Astrocyte (in vitro differentiated cells and primary cell): Measurements from ENCODE around the gene HMGCS2. TPM values are rescaled to one million over a fixed set of nuclear protein-coding genes. Genes with fewer than 3 reads are reported as not detected.

ENCODE experiments used
- DNase-seq: peaks from one replicate; pipeline ENCODE4 v3.0.0-alpha.2; 2010; ENCODE audit warnings: low read depth
- FAIRE-seq: peaks from 2 replicates; lab custom pipeline; 2011; peaks lifted over from hg19 to GRCh38; lab: Jason Lieb, UNC
- H2AFZ ChIP-seq: 2 replicates; pipeline ENCODE4 v1.6.0; 2012; ENCODE audit warnings: low read depth, low read length, inconsistent platforms
- H3K27ac ChIP-seq: 2 replicates; pipeline ENCODE4 v1.5.1; 2011; ENCODE audit warnings: low read depth, low read length, inconsistent platforms
- H3K27me3 ChIP-seq: 2 replicates; pipeline ENCODE4 v1.6.0; 2011; ENCODE audit warnings: low read length, inconsistent platforms; ENCODE audit not compliant: insufficient read depth
- H3K36me3 ChIP-seq: 2 replicates; pipeline ENCODE4 v1.5.1; 2011; ENCODE audit warnings: low read length, inconsistent platforms; ENCODE audit not compliant: insufficient read depth
- H3K4me1 ChIP-seq: 2 replicates; pipeline ENCODE4 v1.5.1; 2011; ENCODE audit warnings: low read length, inconsistent platforms; ENCODE audit not compliant: insufficient read depth
- H3K4me2 ChIP-seq: 2 replicates; pipeline ENCODE4 v1.6.0; 2012; ENCODE audit warnings: low read length, inconsistent platforms
- H3K4me3 ChIP-seq: 2 replicates; pipeline ENCODE4 v1.5.1; 2011; ENCODE audit warnings: low read depth, mild to moderate bottlenecking, low read length, inconsistent platforms; ENCODE audit not compliant: insufficient read depth
- H3K79me2 ChIP-seq: 2 replicates; pipeline ENCODE4 v1.6.0; 2012; ENCODE audit warnings: mild to moderate bottlenecking, low read length, inconsistent platforms; ENCODE audit not compliant: insufficient read depth
- H3K9ac ChIP-seq: 2 replicates; pipeline ENCODE4 v1.6.0; 2012; ENCODE audit warnings: mild to moderate bottlenecking, low read length, inconsistent platforms
- H3K9me3 ChIP-seq: 2 replicates; pipeline ENCODE4 v1.5.1; 2012; ENCODE audit warnings: low read depth, mild to moderate bottlenecking, low read length, inconsistent platforms; ENCODE audit not compliant: insufficient read depth
- H4K20me1 ChIP-seq: 2 replicates; pipeline ENCODE4 v1.6.0; 2012; ENCODE audit warnings: low read length, inconsistent platforms; ENCODE audit not compliant: insufficient read depth
- H3K27ac Mint-ChIP-seq: one replicate; pipeline ENCODE4 v1.8.0; 2021; ENCODE audit warnings: mild to moderate bottlenecking, mixed read lengths; ENCODE audit not compliant: unreplicated experiment
- H3K27me3 Mint-ChIP-seq: one replicate; pipeline ENCODE4 v1.8.0; 2021; ENCODE audit warnings: low read depth, mixed read lengths; ENCODE audit not compliant: unreplicated experiment
- H3K36me3 Mint-ChIP-seq: one replicate; pipeline ENCODE4 v1.8.0; 2021; ENCODE audit warnings: low read depth, mixed read lengths; ENCODE audit not compliant: unreplicated experiment
- H3K4me1 Mint-ChIP-seq: one replicate; pipeline ENCODE4 v1.8.0; 2021; ENCODE audit warnings: low read depth, mixed read lengths; ENCODE audit not compliant: unreplicated experiment
- H3K4me3 Mint-ChIP-seq: one replicate; pipeline ENCODE4 v1.8.0; 2021; ENCODE audit warnings: mild to moderate bottlenecking, moderate library complexity, mixed read lengths; ENCODE audit not compliant: unreplicated experiment
- H3K9me3 Mint-ChIP-seq: one replicate; pipeline ENCODE4 v1.8.0; 2021; ENCODE audit warnings: mild to moderate bottlenecking, mixed read lengths; ENCODE audit not compliant: unreplicated experiment
- CTCF ChIP-seq: IDR thresholded peaks from 2 replicates; pipeline ENCODE4 v1.5.1; 2011; ENCODE audit warnings: low read depth, mild to moderate bottlenecking, inconsistent platforms, low read length, moderate library complexity; ENCODE audit not compliant: insufficient read depth
- EZH2 ChIP-seq: IDR thresholded peaks from 2 replicates; pipeline ENCODE4 v1.6.1; 2012; ENCODE audit warnings: mild to moderate bottlenecking, low read length, inconsistent platforms; ENCODE audit not compliant: insufficient read depth
- total RNA-seq: library from RNA; stranded (reverse); gene quantifications from 2 replicates; pipeline ENCODE4 v1.2.1, GENCODE V29; 2021

Gene HMGCS2
- total RNA-seq, 1 donor from 2014 or later: not detected

GRCh38 chr1:119811985-119812557 is 43.4 kb upstream of the HMGCS2 start:
- H3K9me3 Mint-ChIP-seq: peaks cover 2% of the 10 kb centered on the region
- H3K27me3 Mint-ChIP-seq: peaks cover 10% of the 10 kb centered on the region

GRCh38 chr1:119811387-119811786 is 42.7 kb upstream of the HMGCS2 start, which contains the start of gene REG4:
Gene REG4 (minus strand): TSS chr1:119811460. CDS start chr1:119808769, 2,691 bp downstream.
- no peak for FAIRE-seq
- peaks cover 17% of the 10 kb centered on the region for H3K27me3 ChIP-seq

More at GRCh38 chr1:119811985-119812557, 43.4 kb upstream of the HMGCS2 start:
- Histone ChIP-seq H3K9ac (no peak overlapping the region), H3K36me3 (no peaks in the 10 kb centered on the region), H3K4me1 (peaks cover 13% of the 10 kb centered on the region), H3K9me3 (no peaks in the 10 kb centered on the region), H3K4me3 (no peak overlapping the region), H3K27ac (no peak overlapping the region), H3K4me2 (no peak overlapping the region), H4K20me1 (no peaks in the 10 kb centered on the region), H3K79me2 (no peaks in the 10 kb centered on the region), H3K27me3 (peaks cover 13% of the 10 kb centered on the region), H2AFZ (no peak overlapping the region)
- Mint-ChIP-seq H3K4me1 (peaks cover 12% of the 10 kb centered on the region), H3K36me3 (no peaks in the 10 kb centered on the region), H3K27ac (no peak overlapping the region), H3K4me3 (no peak overlapping the region)
- FAIRE-seq (no peak), DNase-seq (no peak)
- TF ChIP-seq CTCF (no peak), EZH2 (no peak)

More at GRCh38 chr1:119811387-119811786, 42.7 kb upstream of the HMGCS2 start, which contains the start of gene REG4:
- peaks cover 10% of the 10 kb centered on the region for H3K4me1 ChIP-seq
- H3K4me2 ChIP-seq: no peak within 1 kb of the TSS
- no peaks in the 10 kb centered on the region for H3K36me3 ChIP-seq
- no peak within 1 kb of the TSS for H3K9ac ChIP-seq
- H3K79me2 ChIP-seq: no peaks in the 10 kb centered on the region
- no peak within 1 kb of the TSS for H2AFZ ChIP-seq
- H3K27ac ChIP-seq: no peak within 1 kb of the TSS
- no peaks in the 10 kb centered on the region for H3K36me3 Mint-ChIP-seq
- no peak within 1 kb of the TSS for H3K4me3 ChIP-seq
- H3K4me3 Mint-ChIP-seq: no peak within 1 kb of the TSS
- peaks cover 12% of the 10 kb centered on the region for H3K27me3 Mint-ChIP-seq
- peaks cover 6% of the 10 kb centered on the region for H3K4me1 Mint-ChIP-seq
- H3K27ac Mint-ChIP-seq: no peak within 1 kb of the TSS
- DNase-seq: no peak
- TF ChIP-seq CTCF (no peak), EZH2 (no peak)
- H3K9me3 ChIP-seq: no peaks in the 10 kb centered on the region
- peaks cover 2% of the 10 kb centered on the region for H3K9me3 Mint-ChIP-seq
- H4K20me1 ChIP-seq: no peaks in the 10 kb centered on the region
